Measurements from ENCODE around the gene ARPC5L.

ARPC5L gene

DNA sequence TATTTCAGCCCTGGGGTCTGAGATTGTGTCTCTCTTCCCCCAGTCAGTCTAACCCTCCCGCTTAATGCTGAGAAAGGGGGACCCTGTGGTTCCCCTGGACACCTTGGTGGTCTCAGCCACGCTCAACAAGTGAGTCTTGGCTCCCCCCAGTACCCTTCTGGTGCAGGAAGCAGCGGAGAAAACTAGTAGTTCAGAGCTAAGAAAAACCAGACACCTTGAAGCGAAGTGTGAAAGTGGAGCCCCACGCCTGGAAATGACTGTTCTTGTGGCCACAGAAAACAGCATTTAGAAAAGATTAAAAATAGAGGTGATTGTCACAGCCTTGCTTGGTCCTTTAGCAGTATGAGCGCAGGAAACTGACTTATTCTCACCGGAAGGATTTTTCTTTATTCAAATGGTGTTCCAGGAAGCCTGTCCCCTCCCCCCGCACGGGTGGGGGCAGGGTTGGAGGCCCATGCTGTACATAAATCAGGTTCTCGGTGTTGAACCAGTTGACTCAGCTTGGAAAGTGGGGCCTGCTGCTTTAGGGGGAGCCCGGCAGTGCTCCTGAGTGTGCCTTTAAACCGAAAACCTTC is 8.1 kb downstream of the ARPC5L start:
- TF ChIP-seq, protein P1, sequence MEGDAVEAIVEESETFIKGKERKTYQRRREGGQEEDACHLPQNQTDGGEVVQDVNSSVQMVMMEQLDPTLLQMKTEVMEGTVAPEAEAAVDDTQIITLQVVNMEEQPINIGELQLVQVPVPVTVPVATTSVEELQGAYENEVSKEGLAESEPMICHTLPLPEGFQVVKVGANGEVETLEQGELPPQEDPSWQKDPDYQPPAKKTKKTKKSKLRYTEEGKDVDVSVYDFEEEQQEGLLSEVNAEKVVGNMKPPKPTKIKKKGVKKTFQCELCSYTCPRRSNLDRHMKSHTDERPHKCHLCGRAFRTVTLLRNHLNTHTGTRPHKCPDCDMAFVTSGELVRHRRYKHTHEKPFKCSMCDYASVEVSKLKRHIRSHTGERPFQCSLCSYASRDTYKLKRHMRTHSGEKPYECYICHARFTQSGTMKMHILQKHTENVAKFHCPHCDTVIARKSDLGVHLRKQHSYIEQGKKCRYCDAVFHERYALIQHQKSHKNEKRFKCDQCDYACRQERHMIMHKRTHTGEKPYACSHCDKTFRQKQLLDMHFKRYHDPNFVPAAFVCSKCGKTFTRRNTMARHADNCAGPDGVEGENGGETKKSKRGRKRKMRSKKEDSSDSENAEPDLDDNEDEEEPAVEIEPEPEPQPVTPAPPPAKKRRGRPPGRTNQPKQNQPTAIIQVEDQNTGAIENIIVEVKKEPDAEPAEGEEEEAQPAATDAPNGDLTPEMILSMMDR (conservative IDR thresholded peaks at IDR 0.05; ENCODE audit: low read depth, low read length) = no peak
- peak overlapping the region; percentile 96 for H3K4me3 ChIP-seq (ENCODE audit: low read depth, low read length)
- DNase-seq (ENCODE audit: low read depth) = peak; percentile 51

DNA sequence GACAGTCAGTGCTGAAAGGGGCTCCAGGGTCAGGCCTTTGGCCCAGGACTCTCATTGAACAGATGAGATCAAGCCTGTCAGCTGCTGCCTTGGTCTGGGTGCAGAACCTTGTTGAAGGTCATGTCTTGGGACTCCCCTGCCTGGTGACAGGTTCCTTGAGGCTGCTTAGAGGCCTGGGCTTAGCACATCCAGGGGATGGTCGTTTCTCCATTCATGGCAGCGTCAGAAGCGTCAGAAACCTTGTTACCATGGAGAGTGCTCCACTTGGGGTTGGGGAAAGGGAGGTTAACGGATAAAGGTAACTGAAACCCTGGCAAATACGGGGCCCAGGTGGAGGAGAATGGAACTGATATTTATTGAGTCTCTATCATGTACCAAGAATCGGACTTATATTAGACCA is 8.8 kb downstream of the ARPC5L start:
- TF ChIP-seq, protein P1 (conservative IDR thresholded peaks at IDR 0.05; ENCODE audit: low read depth, low read length) = no peak
- H3K4me3 ChIP-seq (ENCODE audit: low read depth, low read length) = peak overlapping the region; percentile 96
- no peak for DNase-seq (ENCODE audit: low read depth)

DNA sequence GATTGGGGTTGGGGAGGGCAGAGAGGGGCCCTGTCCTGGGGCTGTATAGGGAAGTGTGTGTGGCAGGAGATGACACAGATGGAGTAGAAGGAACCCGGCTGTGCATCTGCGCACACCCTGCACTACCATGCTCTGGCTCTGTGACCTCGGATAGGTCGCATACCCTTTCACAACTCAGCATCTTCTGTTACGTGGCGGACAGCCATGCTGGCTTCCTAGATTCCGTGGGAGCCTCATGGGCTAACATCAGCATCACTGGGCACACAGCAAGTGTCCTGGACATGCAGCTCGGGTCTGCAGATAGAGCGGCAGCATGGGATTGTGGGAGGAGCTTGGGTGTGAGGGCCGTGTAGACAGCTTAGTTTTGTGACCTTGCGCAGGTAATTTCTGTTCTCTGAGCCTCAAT is 9.2 kb downstream of the ARPC5L start:
- no peak for DNase-seq (ENCODE audit: low read depth)
- TF ChIP-seq, protein P1 (conservative IDR thresholded peaks at IDR 0.05; ENCODE audit: low read depth, low read length) = no peak
- no peak overlapping the region for H3K4me3 ChIP-seq (ENCODE audit: low read depth, low read length)

DNA sequence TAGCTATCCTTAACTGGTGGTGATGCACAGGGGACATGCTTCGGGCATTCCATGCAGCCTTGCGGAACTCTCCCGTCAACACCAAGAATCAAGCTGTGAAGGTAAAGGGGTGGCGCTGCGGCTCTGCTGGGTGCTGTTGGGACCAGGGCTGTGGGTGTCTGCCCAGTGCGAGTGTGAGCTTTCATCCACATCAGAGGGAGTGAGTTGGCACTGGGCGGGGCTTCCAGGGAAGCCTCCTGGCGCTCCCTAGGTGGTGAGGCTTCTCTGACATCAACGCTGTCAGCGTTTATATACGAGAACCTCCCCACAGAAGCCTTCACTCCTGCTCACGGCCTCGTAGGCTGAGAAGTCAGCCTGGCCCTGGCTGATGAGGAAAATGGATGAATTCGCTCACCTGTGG is 11.7 kb downstream of the ARPC5L start:
- H3K4me3 ChIP-seq (ENCODE audit: low read depth, low read length) = no peak overlapping the region
- TF ChIP-seq, protein P1 (conservative IDR thresholded peaks at IDR 0.05; ENCODE audit: low read depth, low read length) = no peak
- no peak for DNase-seq (ENCODE audit: low read depth)

DNA sequence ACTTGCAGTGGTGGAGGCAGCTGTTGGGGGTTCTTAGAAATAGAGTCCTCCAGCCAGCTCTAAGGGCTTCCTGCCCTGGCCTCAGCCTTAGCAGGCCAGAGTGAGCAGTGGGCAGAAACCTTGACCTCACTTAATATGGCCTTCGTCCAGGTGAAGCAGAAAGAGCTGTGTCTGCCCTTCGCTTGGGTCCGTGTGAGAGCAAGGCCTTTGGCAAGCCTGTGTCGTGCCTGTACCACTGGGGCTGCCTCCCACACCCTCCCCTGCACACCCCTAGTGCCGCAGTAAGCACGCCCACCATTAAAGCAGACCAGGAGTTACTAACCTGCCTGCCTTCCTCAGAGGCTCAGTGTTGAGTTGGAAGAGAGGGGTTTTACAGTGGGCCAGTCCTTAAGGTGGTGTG is 13.6 kb downstream of the ARPC5L start:
- DNase-seq (ENCODE audit: low read depth) = no peak
- no peak overlapping the region for H3K4me3 ChIP-seq (ENCODE audit: low read depth, low read length)
- TF ChIP-seq, protein P1 (conservative IDR thresholded peaks at IDR 0.05; ENCODE audit: low read depth, low read length) = no peak

DNA sequence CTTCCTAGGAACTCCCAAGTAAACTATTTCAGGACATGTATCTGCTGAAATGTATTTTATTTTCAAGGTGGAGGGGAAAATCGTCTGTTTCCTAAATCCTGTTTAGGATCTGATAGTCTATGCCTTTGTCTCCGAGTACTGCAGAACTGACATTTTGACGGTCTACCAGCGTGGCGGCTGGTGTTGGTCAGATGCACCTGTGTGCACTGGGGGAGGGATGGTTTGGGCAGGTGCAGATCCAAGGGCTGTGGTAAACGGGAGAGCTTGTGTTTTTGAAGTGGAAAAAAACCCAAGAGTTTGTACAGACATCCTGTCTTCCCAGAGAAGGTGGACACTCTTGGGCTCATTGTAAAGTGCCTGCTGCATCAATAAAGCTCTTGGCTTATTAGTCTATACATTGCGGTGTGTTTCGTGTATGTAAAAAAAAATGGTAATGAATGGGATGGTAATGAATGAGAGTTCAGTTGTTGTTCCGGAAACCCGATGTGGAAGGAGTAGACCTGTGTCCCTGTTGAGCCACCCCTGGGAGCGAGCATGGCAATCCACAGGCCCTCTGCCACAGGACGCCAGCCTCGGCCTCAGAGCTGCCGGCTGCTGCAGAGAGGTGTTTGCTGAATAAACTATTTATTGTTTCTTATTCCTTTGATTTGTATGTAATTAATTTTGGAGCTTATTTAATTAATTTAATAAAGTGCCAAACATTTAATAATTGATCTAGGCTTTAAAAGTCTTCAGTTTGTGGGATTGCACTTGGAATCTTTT is 15.3 kb downstream of the ARPC5L start:
- TF ChIP-seq, protein P1 (conservative IDR thresholded peaks at IDR 0.05; ENCODE audit: low read depth, low read length) = no peak
- DNase-seq (ENCODE audit: low read depth) = no peak
- H3K4me3 ChIP-seq (ENCODE audit: low read depth, low read length) = no peak overlapping the region

DNA sequence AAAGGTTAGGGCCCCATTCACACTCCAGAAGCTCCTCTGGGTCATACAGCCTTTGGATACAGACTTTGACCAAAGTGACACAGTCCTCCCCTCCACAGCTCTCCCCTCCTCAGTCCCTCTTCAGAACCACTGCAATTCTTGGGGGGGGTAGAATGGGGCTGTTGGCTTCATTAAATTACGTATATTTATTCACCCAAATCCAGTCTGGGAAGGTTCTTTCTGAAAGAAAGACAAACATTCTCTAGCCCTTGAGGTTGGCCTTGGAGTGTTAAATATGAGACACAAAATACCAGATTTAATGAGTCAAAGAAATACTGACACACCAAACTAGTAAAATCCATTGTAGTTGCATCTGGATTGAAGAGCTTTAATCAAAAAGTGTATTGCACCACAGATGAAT is 16.1 kb downstream of the ARPC5L start:
- H3K4me3 ChIP-seq (ENCODE audit: low read depth, low read length) = no peak overlapping the region
- no peak for DNase-seq (ENCODE audit: low read depth)
- TF ChIP-seq, protein P1 (conservative IDR thresholded peaks at IDR 0.05; ENCODE audit: low read depth, low read length) = no peak

Measured in choroid plexus epithelial cell (primary cell).